Activated B cell treated with CpG ODN at 0.5 μM for 24 hours (primary cell): ENCODE measurements around the gene FARP2. TPM values are rescaled to one million over a fixed set of nuclear protein-coding genes. Genes with fewer than 3 reads are reported as not detected.
"Not testable (repeated sequence)": the region's sequence is repeated elsewhere in the genome, so short reads cannot be mapped to it uniquely, and the experiment has no call there.

ENCODE experiments used
- ATAC-seq: fragments of 200-7000 bp; cut with Tn5 transposase; one replicate; pipeline ENCODE4 v1.10.0; 2021; ENCODE audit warnings: low read depth, mild to moderate bottlenecking, moderate library complexity
- CTCF ChIA-PET: fragments of 350-600 bp; sonication (Branson Sonifier 250); formaldehyde crosslinking; loops from one replicate; lab custom pipeline; 2021; ENCODE audit warnings: antibody characterized with exemption; lab: Charles Lee
- POLR2A ChIA-PET: fragments of 350-600 bp; sonication (Branson Sonifier 250); formaldehyde crosslinking; loops from one replicate; lab custom pipeline; 2021; ENCODE audit warnings: antibody characterized with exemption; lab: Charles Lee
- DNase-seq: peaks from one replicate; pipeline ENCODE4 v3.0.0; 2022
- H3K27ac Mint-ChIP-seq: one replicate; pipeline ENCODE4 v1.8.0; 2020; ENCODE audit warnings: mixed read lengths
- H3K27me3 Mint-ChIP-seq: one replicate; pipeline ENCODE4 v1.8.0; 2021; ENCODE audit warnings: mixed read lengths
- H3K36me3 Mint-ChIP-seq: one replicate; pipeline ENCODE4 v1.8.0; 2021; ENCODE audit warnings: low read depth, mixed read lengths
- H3K4me1 Mint-ChIP-seq: one replicate; pipeline ENCODE4 v1.8.0; 2021; ENCODE audit warnings: mixed read lengths
- H3K4me3 Mint-ChIP-seq: one replicate; pipeline ENCODE4 v1.8.0; 2020; ENCODE audit warnings: mild to moderate bottlenecking, mixed read lengths
- H3K9me3 Mint-ChIP-seq: one replicate; pipeline ENCODE4 v1.8.0; 2020; ENCODE audit warnings: mixed read lengths
- CTCF ChIP-seq: fragments of 200-600 bp; IDR thresholded peaks from one replicate; pipeline ENCODE4 v1.8.0; 2022; ENCODE audit warnings: antibody characterized with exemption, mild to moderate bottlenecking
- intact Hi-C: fragments of 100-400 bp; cut with micrococcal nuclease; formaldehyde crosslinking; loops from one replicate; pipeline ENCODE4 v1.15.1; 2024
- total RNA-seq: library from RNA; stranded (reverse); gene quantifications from 2 replicates; pipeline ENCODE4 v1.2.3, GENCODE V29; 2022

The FARP2 gene
- total RNA-seq, 1 donor from 2014 or later = 91.2 TPM

GRCh38 chr2:241373446-241373845, 17.4 kb downstream of the FARP2 start:
- intact Hi-C loops = loop anchor here (1.0 kb wide), 1 partner anchor 8 kb away; no protein-coding TSS in a partner anchor
- Mint-ChIP-seq H3K27me3 (no peaks in the 10 kb centered on the region), H3K9me3 (no peaks in the 10 kb centered on the region), H3K4me1 (peaks cover 66% of the 10 kb centered on the region), H3K36me3 (peaks cover 36% of the 10 kb centered on the region), H3K4me3 (no peak overlapping the region), H3K27ac (peak overlapping the region; percentile 69)
- no peak for TF ChIP-seq CTCF
- ChIA-PET CTCF (no interaction called here), POLR2A (interaction anchor here (1.5 to 4.1 kb wide), 3 partner anchors 14 to 59 kb away, joined by 4 to 33 read pairs (median 14); partner anchors contain the start of genes FARP2 and HDLBP)
- ATAC-seq = no peak
- no peak for DNase-seq

- peak overlapping the region; percentile 44 for H3K4me3 Mint-ChIP-seq
- DNase-seq, H3K27me3 Mint-ChIP-seq, H3K9me3 Mint-ChIP-seq: not testable (repeated sequence)
- peaks cover 63% of the 10 kb centered on the region for H3K4me1 Mint-ChIP-seq
- intact Hi-C loops = loop anchor here (1.0 to 2.0 kb wide), 3 partner anchors 9 to 19 kb away; no protein-coding TSS in a partner anchor
- H3K27ac Mint-ChIP-seq = peak overlapping the region; percentile 93
- POLR2A ChIA-PET = interaction anchor here (0.7 to 4.1 kb wide), 5 partner anchors 15 to 62 kb away, joined by 3 to 33 read pairs (median 8); partner anchors contain the start of genes FARP2 and HDLBP
- ATAC-seq = peak; percentile 38
- peaks cover 36% of the 10 kb centered on the region for H3K36me3 Mint-ChIP-seq
- CTCF ChIA-PET = interaction anchor here (2.6 kb wide), 1 partner anchor 15 kb away, joined by 9 read pairs; no protein-coding TSS in a partner anchor
These were observed 17.8 kb downstream of the FARP2 start for GRCh38 chr2:241373906-241374305.

GRCh38 chr2:241375300-241375699, 19.2 kb downstream of the FARP2 start:
- no peak for TF ChIP-seq CTCF
- H3K4me1 Mint-ChIP-seq = peaks cover 58% of the 10 kb centered on the region
- ATAC-seq (no peak), DNase-seq (no peak)
- no peaks in the 10 kb centered on the region for H3K27me3 Mint-ChIP-seq
- H3K36me3 Mint-ChIP-seq = peaks cover 46% of the 10 kb centered on the region
- peak overlapping the region; percentile 93 for H3K27ac Mint-ChIP-seq
- intact Hi-C loops = loop anchor here (2.0 kb wide), 1 partner anchor 18 kb away; no protein-coding TSS in a partner anchor
- no peak overlapping the region for H3K4me3 Mint-ChIP-seq
- POLR2A ChIA-PET = interaction anchor here (0.6 to 4.1 kb wide), 7 partner anchors 11 to 328 kb away, joined by 3 to 33 read pairs (median 8); partner anchors contain the start of gene HDLBP
- CTCF ChIA-PET = interaction anchor here (1.0 to 2.6 kb wide), 3 partner anchors 16 to 60 kb away, joined by 3 to 9 read pairs (median 3); partner anchors contain the start of genes HDLBP and SEPTIN2
- H3K9me3 Mint-ChIP-seq = no peaks in the 10 kb centered on the region

- TF ChIP-seq CTCF = no peak
- Mint-ChIP-seq H3K4me3 (no peak overlapping the region), H3K36me3 (peaks cover 48% of the 10 kb centered on the region), H3K9me3 (no peaks in the 10 kb centered on the region), H3K27ac (peak overlapping the region; percentile 53), H3K27me3 (no peaks in the 10 kb centered on the region), H3K4me1 (peaks cover 50% of the 10 kb centered on the region)
- CTCF ChIA-PET = no interaction called here
- POLR2A ChIA-PET = interaction anchor here (1.3 to 4.1 kb wide), 2 partner anchors 18 to 61 kb away, joined by 13 to 33 read pairs; partner anchors contain the start of genes HDLBP and SEPTIN2
- ATAC-seq (no peak), DNase-seq (no peak)
- intact Hi-C loops = no loop called here
These were observed 20.7 kb downstream of the FARP2 start for GRCh38 chr2:241376808-241377207.

GRCh38 chr2:241378816-241379215, 22.7 kb downstream of the FARP2 start:
- no peaks in the 10 kb centered on the region for H3K9me3 Mint-ChIP-seq
- ATAC-seq = no peak
- no peaks in the 10 kb centered on the region for H3K27me3 Mint-ChIP-seq
- TF ChIP-seq CTCF = no peak
- no peak for DNase-seq
- peaks cover 33% of the 10 kb centered on the region for H3K4me1 Mint-ChIP-seq
- intact Hi-C loops = no loop called here
- CTCF ChIA-PET = no interaction called here
- POLR2A ChIA-PET = no interaction called here
- H3K27ac Mint-ChIP-seq = no peak overlapping the region
- H3K4me3 Mint-ChIP-seq = no peak overlapping the region
- H3K36me3 Mint-ChIP-seq = peaks cover 58% of the 10 kb centered on the region
